PFSK-1 (cell line): Measurements from ENCODE around the gene TOM1L2.

Experiments used
- FOXP2 ChIP-seq: optimal IDR thresholded peaks from 2 replicates; pipeline ENCODE3; 2011; ENCODE audit warnings: borderline replicate concordance, control low read depth, inconsistent platforms; ENCODE audit not compliant: insufficient read depth; ENCODE audit errors: extremely low read length, extremely low read depth
- POLR2AphosphoS5 ChIP-seq: IDR thresholded peaks from 2 replicates; pipeline ENCODE4 v1.6.1; 2012; ENCODE audit warnings: low read depth, mild to moderate bottlenecking, control low read depth, low read length, moderate library complexity
- SIN3A ChIP-seq: IDR thresholded peaks from 2 replicates; pipeline ENCODE4 v1.6.1; 2012; ENCODE audit warnings: mild to moderate bottlenecking, low read length, moderate library complexity, borderline replicate concordance; ENCODE audit not compliant: insufficient read depth
- TAF1 ChIP-seq: IDR thresholded peaks from 2 replicates; pipeline ENCODE4 v1.6.1; 2012; ENCODE audit warnings: low read length, control low read depth, borderline replicate concordance; ENCODE audit not compliant: insufficient read depth
- TF ChIP-seq, protein P1 (sequence below), 2 experiments: IDR thresholded peaks; 2 replicates each; pipeline versions ENCODE4 v1.6.1 to v1.8.0; 2011 to 2012; ENCODE audit warnings: low read depth in 2 of 2, low read length in 2 of 2, control low read depth in 1 of 2, inconsistent platforms in 1 of 2, mild to moderate bottlenecking in 1 of 2, moderate library complexity in 1 of 2; ENCODE audit not compliant: insufficient read depth in 1 of 2

The TOM1L2 gene

DNA sequence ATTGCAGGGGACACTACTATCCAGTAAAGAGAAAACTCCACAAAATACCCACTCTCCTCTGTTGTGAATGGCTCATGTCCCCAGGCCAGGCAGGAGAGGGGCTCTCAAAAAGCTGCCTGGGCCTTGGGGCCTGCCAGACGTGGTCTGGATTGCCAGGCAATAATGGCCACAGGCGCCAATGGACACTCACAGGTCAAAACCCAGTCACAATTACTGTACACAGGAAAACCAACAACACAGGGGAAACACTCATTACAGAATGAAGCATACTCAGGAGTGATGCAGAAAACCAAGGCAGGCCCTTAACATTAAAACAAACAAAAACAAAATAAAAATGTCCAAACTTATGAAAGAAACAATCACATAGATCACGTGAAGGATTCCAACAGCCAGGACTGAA is 100.3 kb downstream of the TOM1L2 start:
- TF ChIP-seq, protein P1, sequence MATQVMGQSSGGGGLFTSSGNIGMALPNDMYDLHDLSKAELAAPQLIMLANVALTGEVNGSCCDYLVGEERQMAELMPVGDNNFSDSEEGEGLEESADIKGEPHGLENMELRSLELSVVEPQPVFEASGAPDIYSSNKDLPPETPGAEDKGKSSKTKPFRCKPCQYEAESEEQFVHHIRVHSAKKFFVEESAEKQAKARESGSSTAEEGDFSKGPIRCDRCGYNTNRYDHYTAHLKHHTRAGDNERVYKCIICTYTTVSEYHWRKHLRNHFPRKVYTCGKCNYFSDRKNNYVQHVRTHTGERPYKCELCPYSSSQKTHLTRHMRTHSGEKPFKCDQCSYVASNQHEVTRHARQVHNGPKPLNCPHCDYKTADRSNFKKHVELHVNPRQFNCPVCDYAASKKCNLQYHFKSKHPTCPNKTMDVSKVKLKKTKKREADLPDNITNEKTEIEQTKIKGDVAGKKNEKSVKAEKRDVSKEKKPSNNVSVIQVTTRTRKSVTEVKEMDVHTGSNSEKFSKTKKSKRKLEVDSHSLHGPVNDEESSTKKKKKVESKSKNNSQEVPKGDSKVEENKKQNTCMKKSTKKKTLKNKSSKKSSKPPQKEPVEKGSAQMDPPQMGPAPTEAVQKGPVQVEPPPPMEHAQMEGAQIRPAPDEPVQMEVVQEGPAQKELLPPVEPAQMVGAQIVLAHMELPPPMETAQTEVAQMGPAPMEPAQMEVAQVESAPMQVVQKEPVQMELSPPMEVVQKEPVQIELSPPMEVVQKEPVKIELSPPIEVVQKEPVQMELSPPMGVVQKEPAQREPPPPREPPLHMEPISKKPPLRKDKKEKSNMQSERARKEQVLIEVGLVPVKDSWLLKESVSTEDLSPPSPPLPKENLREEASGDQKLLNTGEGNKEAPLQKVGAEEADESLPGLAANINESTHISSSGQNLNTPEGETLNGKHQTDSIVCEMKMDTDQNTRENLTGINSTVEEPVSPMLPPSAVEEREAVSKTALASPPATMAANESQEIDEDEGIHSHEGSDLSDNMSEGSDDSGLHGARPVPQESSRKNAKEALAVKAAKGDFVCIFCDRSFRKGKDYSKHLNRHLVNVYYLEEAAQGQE (IDR thresholded peaks at IDR 0.05; ENCODE audit: insufficient read depth in 1 of 2, low read depth in 2 of 2, low read length in 2 of 2) = no peak
- no peak for TF ChIP-seq POLR2AphosphoS5
- TF ChIP-seq SIN3A = no peak
- TF ChIP-seq TAF1 = no peak
- no peak for TF ChIP-seq FOXP2

DNA sequence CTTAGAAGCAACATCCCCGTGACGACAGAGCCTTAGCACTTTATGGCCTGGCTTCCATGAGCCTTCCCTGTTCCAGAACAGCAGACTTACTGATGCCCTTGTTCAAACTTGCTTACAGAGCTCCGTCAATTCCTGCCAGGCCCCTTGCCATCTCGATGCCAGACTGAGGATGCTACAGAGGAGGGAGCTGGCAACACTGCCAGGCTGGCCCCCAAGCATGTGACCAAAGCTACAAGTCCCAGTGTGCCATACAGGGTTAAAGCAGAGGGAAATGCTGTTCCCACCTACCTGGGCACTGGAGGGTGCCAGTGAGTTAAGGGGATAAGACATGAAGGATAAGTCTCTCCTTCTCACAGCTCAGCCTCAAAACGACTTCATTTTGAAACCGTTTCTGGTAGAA is 102.0 kb downstream of the TOM1L2 start:
- no peak for TF ChIP-seq TAF1
- no peak for TF ChIP-seq SIN3A
- TF ChIP-seq FOXP2 = no peak
- TF ChIP-seq POLR2AphosphoS5 = no peak
- TF ChIP-seq, protein P1 (IDR thresholded peaks at IDR 0.05; ENCODE audit: insufficient read depth in 1 of 2, low read depth in 2 of 2, low read length in 2 of 2) = no peak

DNA sequence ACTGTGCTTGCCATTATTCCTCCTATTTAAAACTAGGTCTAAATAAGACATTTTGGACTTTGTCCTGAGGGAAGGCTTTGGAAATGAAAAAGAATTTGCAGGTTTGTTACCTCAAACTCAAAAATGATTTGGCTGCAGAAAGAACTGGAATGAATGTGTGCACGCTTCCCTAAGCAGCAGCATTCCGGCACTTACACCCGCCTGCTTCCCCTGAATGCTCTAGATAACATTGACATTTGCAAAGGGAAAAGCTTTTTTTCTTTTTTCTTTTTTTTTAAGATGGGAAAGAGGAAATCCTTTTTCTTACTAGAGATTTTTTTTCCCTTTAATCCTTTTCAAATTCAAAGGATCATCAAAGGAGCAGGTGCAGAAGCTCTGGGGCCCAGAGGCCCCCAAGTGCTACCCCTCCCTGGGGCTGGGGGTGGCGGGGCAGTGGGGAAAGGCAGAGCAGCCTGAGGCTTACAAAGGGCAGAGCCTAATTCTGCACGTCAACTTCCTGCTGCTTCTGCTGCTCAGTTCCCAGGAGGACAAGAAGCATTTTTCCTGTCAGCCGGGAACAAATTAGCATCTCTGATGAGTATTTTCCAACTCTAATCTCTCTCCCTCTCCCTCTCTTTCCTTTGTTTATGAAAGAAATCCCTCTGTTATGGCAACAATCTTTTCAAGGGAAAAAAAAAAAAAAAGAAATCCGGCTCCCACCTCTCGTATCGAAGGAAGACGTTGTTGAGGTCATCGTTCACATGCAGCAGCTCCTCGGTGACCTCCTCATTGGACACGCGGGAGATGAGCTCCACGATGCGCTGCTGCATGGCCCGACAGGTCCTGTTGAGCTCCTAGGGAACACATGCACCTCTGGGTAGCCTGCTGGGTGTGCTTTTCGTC is 103.3 kb downstream of the TOM1L2 start:
- TF ChIP-seq POLR2AphosphoS5 (no peak), TAF1 (no peak), FOXP2 (no peak), SIN3A (no peak)
- TF ChIP-seq, protein P1 (IDR thresholded peaks at IDR 0.05; ENCODE audit: insufficient read depth in 1 of 2, low read depth in 2 of 2, low read length in 2 of 2) = no peak

DNA sequence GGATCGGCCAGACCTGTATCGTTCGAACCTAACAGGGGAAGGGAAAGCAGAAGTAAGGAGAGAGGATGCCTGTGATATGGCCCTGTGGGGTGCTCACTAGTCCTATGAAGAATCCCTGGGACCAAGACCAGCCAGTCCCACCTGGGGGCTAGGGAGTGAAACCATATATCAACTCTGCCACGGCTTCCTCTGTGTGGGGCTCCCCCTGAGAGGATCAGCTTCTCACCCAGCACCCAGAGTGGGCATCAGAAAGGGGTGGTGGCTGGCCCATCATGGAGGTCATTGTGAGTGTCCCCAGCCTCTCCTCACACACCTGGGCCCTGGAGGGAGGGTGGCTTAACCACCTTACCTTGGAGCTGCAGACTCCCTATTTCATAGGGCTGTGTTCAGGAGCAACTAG is 105.3 kb downstream of the TOM1L2 start:
- TF ChIP-seq TAF1 (no peak), FOXP2 (no peak), SIN3A (no peak), POLR2AphosphoS5 (no peak)
- TF ChIP-seq, protein P1 (IDR thresholded peaks at IDR 0.05; ENCODE audit: insufficient read depth in 1 of 2, low read depth in 2 of 2, low read length in 2 of 2) = no peak

DNA sequence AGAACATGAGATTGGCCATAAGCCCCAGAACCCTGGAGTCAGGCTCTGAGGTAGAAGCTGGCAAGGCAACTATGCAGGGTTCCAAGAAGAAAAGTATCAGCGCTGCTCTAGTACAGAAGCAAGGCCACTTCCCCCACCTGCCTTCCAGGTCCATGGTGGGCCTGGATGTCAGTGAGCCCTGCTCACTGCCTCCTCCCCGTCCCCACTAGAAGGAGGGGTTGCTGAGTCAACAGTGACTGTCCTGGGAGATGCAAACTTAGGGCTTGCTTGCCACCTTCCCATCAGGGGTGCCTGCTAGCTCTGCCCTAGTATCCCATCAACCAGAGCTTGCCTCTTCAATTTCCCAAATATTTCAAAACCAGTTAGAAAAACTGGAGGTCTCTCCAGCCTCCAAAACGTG is 105.8 kb downstream of the TOM1L2 start:
- no peak for TF ChIP-seq SIN3A
- TF ChIP-seq POLR2AphosphoS5 = no peak
- TF ChIP-seq, protein P1 (IDR thresholded peaks at IDR 0.05; ENCODE audit: insufficient read depth in 1 of 2, low read depth in 2 of 2, low read length in 2 of 2) = no peak
- no peak for TF ChIP-seq FOXP2
- TF ChIP-seq TAF1 = no peak
